Omental fat pad (tissue), 4 donors: ENCODE results near the gene C3AR1. TPM values are rescaled to one million over a fixed set of nuclear protein-coding genes. Genes with fewer than 3 reads are reported as not detected.
"Not testable (repeated sequence)": the region's sequence is repeated elsewhere in the genome, so short reads cannot be mapped to it uniquely, and the experiment has no call there.

ENCODE experiments used
- ATAC-seq: fragments of 150-250 bp; one replicate; pipeline ENCODE4 v1.9.1; 2016; ENCODE audit warnings: mild to moderate bottlenecking, moderate library complexity; ENCODE audit not compliant: low FRiP score
- DNase-seq: peaks from one replicate; pipeline ENCODE4 v3.0.0-alpha.2; 2019; ENCODE audit warnings: low spot score
- total RNA-seq, 4 donors: library from RNA; depleted of rRNA; stranded (reverse); fragments of >200 nt; gene quantifications; one replicate each; pipeline ENCODE4 v1.1.0, GENCODE V29; 2016
- TF ChIP-seq, protein P1 (sequence below), 3 donors: fragments of 450-650 bp; IDR thresholded peaks; one replicate each; pipeline ENCODE4 v1.5.1; 2016 to 2017; ENCODE audit warnings: antibody characterized with exemption in 3 of 3, mild to moderate bottlenecking in 3 of 3, moderate library complexity in 2 of 3

The C3AR1 gene
- total RNA-seq, 4 donors from 2014 or later: 15.6 to 43.0 (median 30.3) TPM

DNA sequence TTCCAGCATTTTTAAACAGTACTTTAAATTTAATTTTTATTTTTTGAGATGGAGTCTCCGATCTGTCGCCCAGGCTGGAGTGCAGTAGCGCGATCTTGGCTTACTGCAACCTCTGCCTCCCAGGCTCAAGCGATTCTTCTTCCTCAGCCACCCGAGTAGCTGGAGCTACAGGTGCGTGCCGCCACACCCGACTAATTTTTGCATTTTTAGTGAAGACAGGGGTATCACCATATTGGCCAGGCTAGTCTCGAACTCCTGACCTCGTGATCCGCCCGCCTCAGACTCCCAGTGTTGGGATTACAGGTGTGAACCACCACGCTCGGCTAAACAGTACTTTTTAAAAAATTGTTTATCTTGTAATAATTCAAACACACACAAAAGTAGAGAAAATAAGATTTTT lies 37.9 kb downstream of the C3AR1 start:
- ATAC-seq (no peak), DNase-seq (no peak)
- TF ChIP-seq, protein P1, sequence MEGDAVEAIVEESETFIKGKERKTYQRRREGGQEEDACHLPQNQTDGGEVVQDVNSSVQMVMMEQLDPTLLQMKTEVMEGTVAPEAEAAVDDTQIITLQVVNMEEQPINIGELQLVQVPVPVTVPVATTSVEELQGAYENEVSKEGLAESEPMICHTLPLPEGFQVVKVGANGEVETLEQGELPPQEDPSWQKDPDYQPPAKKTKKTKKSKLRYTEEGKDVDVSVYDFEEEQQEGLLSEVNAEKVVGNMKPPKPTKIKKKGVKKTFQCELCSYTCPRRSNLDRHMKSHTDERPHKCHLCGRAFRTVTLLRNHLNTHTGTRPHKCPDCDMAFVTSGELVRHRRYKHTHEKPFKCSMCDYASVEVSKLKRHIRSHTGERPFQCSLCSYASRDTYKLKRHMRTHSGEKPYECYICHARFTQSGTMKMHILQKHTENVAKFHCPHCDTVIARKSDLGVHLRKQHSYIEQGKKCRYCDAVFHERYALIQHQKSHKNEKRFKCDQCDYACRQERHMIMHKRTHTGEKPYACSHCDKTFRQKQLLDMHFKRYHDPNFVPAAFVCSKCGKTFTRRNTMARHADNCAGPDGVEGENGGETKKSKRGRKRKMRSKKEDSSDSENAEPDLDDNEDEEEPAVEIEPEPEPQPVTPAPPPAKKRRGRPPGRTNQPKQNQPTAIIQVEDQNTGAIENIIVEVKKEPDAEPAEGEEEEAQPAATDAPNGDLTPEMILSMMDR (IDR thresholded peaks at IDR 0.05): no peak

DNA sequence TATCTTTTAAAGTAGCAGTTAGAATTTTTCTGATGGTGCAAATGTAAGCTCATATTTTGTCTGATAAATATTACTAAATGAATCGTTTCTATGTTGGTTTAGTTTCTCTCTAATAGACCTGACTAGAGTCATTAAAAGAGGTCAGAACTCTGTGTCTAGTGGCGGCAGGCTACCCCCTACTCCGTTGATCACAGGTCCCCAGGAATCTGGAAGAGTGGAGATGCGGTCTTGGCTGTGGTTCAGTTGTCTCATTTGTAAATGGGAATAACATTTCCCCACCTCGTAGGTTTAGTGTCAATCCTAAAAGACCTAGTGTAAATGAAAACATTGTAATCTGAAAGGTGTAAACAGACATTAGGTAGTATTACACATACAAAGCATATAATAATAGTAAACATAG lies 38.3 kb downstream of the C3AR1 start:
- ATAC-seq: no peak
- TF ChIP-seq, protein P1 (IDR thresholded peaks at IDR 0.05): no peak
- no peak for DNase-seq

DNA sequence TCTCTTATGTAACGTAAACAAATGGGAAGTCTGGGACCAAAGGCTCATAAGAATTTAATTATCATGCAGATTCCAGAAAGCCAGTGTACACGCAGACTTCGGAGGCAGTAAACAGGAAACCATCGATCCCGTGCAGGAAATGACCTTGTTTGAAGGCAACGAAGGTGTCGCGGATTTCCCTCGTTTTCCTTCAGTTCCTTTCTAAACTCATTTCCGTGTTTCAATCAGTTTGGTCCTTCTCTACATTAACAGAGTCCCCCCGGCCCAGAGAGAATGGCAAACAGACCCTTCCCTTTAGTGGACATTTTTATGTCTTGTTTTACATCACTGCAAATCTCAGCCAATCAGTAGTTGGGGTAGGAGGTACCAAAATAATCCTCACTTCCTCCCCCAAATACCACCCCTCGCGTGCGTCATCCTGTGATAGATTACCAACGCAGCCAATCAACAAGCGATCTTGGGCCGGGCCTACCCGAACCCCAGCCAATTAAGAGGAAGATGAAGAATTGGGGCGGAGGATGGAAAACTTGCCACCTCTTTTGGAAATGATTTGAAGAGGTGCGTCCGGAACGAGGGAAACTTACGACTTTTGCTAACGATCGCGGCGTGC lies 39.8 kb downstream of the C3AR1 start:
- ATAC-seq (peak; percentile 98), DNase-seq (peak; percentile 96)
- TF ChIP-seq, protein P1 (IDR thresholded peaks at IDR 0.05): no peak

DNA sequence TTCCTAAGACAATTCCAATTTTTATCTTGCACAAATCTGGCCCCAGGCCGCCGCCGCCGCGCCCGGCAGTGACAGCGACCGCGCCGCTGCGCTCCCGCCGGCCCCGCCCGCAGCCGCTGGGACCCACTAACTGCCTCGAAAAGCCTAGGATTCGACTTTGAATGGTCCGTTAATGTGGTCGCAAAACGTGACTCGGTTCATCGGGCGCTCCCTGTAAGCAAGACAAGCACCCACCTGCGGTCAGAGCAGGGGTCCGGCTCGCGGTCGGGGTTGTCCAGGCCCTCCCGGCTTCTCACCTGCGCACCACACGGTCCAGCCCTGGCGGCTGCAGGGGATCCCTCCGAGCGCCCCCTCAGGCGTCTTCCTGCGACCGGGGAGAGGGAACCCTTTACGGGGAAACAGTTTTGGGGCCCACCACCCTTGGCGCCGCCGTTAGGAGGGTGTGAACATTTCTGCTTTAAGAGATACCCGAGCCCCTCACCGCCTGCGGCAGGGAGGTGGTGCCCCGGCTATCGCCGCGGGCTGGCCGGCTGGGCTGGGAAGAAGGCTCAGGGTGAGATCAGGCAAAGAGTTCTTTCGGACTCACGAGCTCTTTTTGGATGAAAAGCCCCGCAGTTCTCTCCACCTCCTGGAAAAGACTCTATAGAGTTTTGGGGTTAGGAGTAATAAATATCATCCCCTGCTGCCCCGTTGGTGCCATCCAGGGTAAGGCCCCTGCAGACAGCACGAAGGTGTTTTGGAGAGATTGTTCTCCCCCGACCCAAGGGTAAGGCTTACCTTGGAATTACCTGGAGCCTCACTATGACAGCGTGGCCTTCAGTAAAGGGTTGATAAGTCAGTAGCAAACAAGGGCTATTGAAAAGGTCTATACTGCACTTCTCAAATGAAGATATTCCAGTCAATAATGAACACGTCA lies 47.2 kb downstream of the C3AR1 start:
- ATAC-seq (peak; percentile 54), DNase-seq (no peak)
- TF ChIP-seq, protein P1 (IDR thresholded peaks at IDR 0.05): no peak

DNA sequence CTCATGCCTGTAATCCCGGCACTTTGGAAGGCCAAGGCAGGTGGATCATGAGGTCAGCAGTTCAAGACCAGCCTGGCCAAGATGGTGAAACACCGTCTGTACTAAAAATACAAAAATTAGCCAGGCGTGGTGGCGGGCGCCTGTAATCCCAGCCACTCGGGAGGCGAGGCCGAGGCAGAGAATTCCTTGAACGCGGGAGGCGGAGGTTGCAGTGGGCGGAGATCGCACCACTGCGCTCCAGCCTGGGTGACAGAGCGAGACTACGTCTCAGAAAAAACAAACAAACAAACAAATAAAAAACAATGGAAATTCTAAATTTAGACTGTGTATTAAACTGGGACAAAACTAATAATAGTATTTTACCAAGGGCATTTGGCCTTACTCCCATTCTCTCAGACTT lies 47.9 kb downstream of the C3AR1 start:
- DNase-seq, ATAC-seq: not testable (repeated sequence)

DNA sequence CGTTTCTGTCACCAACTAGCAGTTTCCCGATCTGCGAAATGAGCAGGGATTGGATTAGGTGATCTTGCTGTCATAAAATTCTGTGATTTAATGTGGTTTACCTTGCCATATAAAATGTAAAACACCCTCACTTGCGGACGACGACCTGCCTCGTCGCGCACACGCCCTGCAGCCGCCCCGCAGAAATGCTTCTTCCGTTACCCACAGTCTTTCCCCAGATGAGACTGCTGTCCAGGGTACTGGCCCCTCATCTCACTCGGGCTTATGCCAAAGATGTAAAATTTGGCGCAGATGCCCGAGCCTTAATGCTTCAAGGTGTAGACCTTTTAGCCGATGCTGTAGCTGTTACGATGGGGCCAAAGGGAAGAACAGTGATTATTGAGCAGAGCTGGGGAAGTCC lies 51.3 kb downstream of the C3AR1 start:
- DNase-seq (no peak), ATAC-seq (no peak)
- TF ChIP-seq, protein P1 (IDR thresholded peaks at IDR 0.05): no peak

DNA sequence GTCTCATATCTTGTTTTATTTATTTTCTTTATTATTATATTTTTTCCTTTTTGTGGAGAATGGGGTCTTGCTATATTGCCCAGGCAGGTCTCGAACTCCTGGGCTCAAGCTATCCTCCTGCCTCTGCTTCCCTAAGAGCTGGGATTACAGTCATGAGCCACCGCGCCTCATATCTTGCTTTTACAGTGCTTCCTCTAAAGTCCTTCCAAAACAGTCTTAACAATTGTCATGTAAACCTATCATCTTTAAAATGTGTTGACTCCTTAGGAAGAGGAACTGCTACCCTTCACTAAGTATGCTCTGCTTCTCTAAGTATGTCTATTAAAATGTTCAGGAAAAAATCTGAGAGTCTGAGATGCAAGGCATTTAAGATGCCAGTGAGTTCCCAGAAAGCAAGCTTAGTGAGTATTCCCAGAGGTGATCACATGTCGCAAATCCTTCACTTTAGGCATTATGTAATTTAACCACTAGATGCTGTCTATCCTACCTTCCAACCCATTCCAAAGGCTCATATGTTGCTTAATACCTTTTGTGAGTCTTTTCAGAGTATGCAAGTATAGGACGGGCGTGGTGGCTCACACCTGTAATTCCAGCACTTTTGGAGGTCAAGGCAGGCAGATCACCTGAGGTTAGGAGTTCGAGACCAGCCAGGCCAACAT lies 53.4 kb downstream of the C3AR1 start:
- DNase-seq (no peak), ATAC-seq (no peak)
- TF ChIP-seq, protein P1 (IDR thresholded peaks at IDR 0.05): no peak
